ENCODE measurements around the gene ZBTB25.

Gene ZBTB25

GRCh38 chr14:64417055-64417770 lies 86.4 kb downstream of the ZBTB25 start:
- Histone ChIP-seq H3K27me3 (no peaks in the 10 kb centered on the region), H3K9me3 (no peaks in the 10 kb centered on the region), H3K4me1 (ENCODE audit: control insufficient read depth in 1 of 2, insufficient read depth in 1 of 2, low read depth in 1 of 2, low read length in 1 of 2) (no peaks in the 10 kb centered on the region), H3K27ac (no peak overlapping the region), H3K36me3 (peaks cover 43% of the 10 kb centered on the region), H3K4me3 (ENCODE audit: low read depth in 1 of 2, low read length in 1 of 2) (no peak overlapping the region)
- no peak for TF ChIP-seq CTCF (IDR thresholded peaks at IDR 0.05)

- TF ChIP-seq CTCF (IDR thresholded peaks at IDR 0.05), result no peak
- H3K4me3 ChIP-seq (ENCODE audit: low read depth in 1 of 2, low read length in 1 of 2), result no peak overlapping the region
- H3K4me1 ChIP-seq (ENCODE audit: control insufficient read depth in 1 of 2, insufficient read depth in 1 of 2, low read depth in 1 of 2, low read length in 1 of 2), result no peaks in the 10 kb centered on the region
- H3K9me3 ChIP-seq, result no peaks in the 10 kb centered on the region
- H3K27ac ChIP-seq, result no peak overlapping the region
- H3K36me3 ChIP-seq, result peaks cover 43% of the 10 kb centered on the region
- H3K27me3 ChIP-seq, result no peaks in the 10 kb centered on the region
These were observed 87.2 kb downstream of the ZBTB25 start for GRCh38 chr14:64416348-64416932.

GRCh38 chr14:64412237-64412636 lies 91.4 kb downstream of the ZBTB25 start:
- no peaks in the 10 kb centered on the region for H3K4me1 ChIP-seq (ENCODE audit: control insufficient read depth in 1 of 2, insufficient read depth in 1 of 2, low read depth in 1 of 2, low read length in 1 of 2)
- H3K27me3 ChIP-seq, result no peaks in the 10 kb centered on the region
- no peak overlapping the region for H3K27ac ChIP-seq
- H3K4me3 ChIP-seq (ENCODE audit: low read depth in 1 of 2, low read length in 1 of 2), result no peak overlapping the region
- no peak for TF ChIP-seq CTCF (IDR thresholded peaks at IDR 0.05)
- H3K36me3 ChIP-seq, result peaks cover 21% of the 10 kb centered on the region
- no peaks in the 10 kb centered on the region for H3K9me3 ChIP-seq

- H3K27me3 ChIP-seq, result no peaks in the 10 kb centered on the region
- no peaks in the 10 kb centered on the region for H3K9me3 ChIP-seq
These were observed 92.6 kb downstream of the ZBTB25 start for GRCh38 chr14:64411001-64411400.

GRCh38 chr14:64410084-64410774 lies 93.4 kb downstream of the ZBTB25 start:
- Histone ChIP-seq H3K4me3 (ENCODE audit: low read depth in 1 of 2, low read length in 1 of 2) (no peak overlapping the region), H3K27ac (no peak overlapping the region), H3K9me3 (no peaks in the 10 kb centered on the region), H3K36me3 (peaks cover 9% of the 10 kb centered on the region), H3K27me3 (no peaks in the 10 kb centered on the region), H3K4me1 (ENCODE audit: control insufficient read depth in 1 of 2, insufficient read depth in 1 of 2, low read depth in 1 of 2, low read length in 1 of 2) (no peaks in the 10 kb centered on the region)
- no peak for TF ChIP-seq CTCF (IDR thresholded peaks at IDR 0.05)

More at GRCh38 chr14:64411001-64411400, 92.6 kb downstream of the ZBTB25 start:
- Histone ChIP-seq H3K4me3 (ENCODE audit: low read depth in 1 of 2, low read length in 1 of 2) (no peak overlapping the region), H3K27ac (no peak overlapping the region), H3K4me1 (ENCODE audit: control insufficient read depth in 1 of 2, insufficient read depth in 1 of 2, low read depth in 1 of 2, low read length in 1 of 2) (no peaks in the 10 kb centered on the region), H3K36me3 (peaks cover 17% of the 10 kb centered on the region)
- TF ChIP-seq CTCF (IDR thresholded peaks at IDR 0.05), result no peak
